SW480 (cell line): ENCODE results near the gene TCP11X2.
"Not testable (repeated sequence)": the region's sequence is repeated elsewhere in the genome, so short reads cannot be mapped to it uniquely, and the experiment has no call there.

Experiments used
- DNase-seq: peaks from one replicate; pipeline ENCODE4 v3.0.0-alpha.2; 2016; ENCODE audit warnings: low spot score

The TCP11X2 gene

GRCh38 chrX:102471762-102472220, at the start of gene TCP11X2:
TSS of gene TCP11X2 (minus strand) at chrX:102471812.
- DNase-seq = not testable (repeated sequence)

GRCh38 chrX:102517326-102517725, 45.7 kb upstream of the TCP11X2 start:
- DNase-seq = peak; percentile 40

- peak; percentile 30 for DNase-seq
These were observed 44.6 kb upstream of the TCP11X2 start, which contains the start of gene TMSB15A for GRCh38 chrX:102515975-102516941. TSS of gene TMSB15A (minus strand) at chrX:102516739.

- DNase-seq = no peak
These were observed 42.9 kb upstream of the TCP11X2 start for GRCh38 chrX:102514536-102514935.

- DNase-seq = no peak
These were observed 27.1 kb upstream of the TCP11X2 start for GRCh38 chrX:102498732-102499131.

- DNase-seq = no peak
These were observed 20.2 kb upstream of the TCP11X2 start for GRCh38 chrX:102491766-102492165.

- DNase-seq = not testable (repeated sequence)
These were observed 7.2 kb upstream of the TCP11X2 start for GRCh38 chrX:102478765-102479164.

- DNase-seq = not testable (repeated sequence)
These were observed 1.4 kb downstream of the TCP11X2 start for GRCh38 chrX:102470215-102470614.

GRCh38 chrX:102458615-102459014, 13.0 kb downstream of the TCP11X2 start:
- DNase-seq = not testable (repeated sequence)

- DNase-seq = not testable (repeated sequence)
These were observed 31.7 kb downstream of the TCP11X2 start, which contains the start of gene NXF2B for GRCh38 chrX:102439908-102440307. TSS of gene NXF2B (minus strand) at chrX:102440008. CDS start at chrX:102380036, 59,972 bp downstream.

- not testable (repeated sequence) for DNase-seq
These were observed 57.1 kb downstream of the TCP11X2 start for GRCh38 chrX:102414493-102414892.
